Ramos (cell line): ENCODE data around the gene CHAD.

Source experiments
- in situ Hi-C: fragments of 300-500 bp; cut with MboI; formaldehyde crosslinking; loops from one replicate; pipeline ENCODE4 v1.14.3; 2022; ENCODE audit warnings: low sequenced_read_pairs; ENCODE audit not compliant: unreplicated experiment

The CHAD gene

GRCh38 chr17:50468304-50469207, at the start of gene CHAD:
TSS of gene CHAD (minus strand) at chr17:50468880. CDS start at chr17:50468813, 67 bp downstream.
- in situ Hi-C loops, result no loop called here

- in situ Hi-C loops, result no loop called here
Measured at GRCh38 chr17:50517504-50518383, 49.1 kb upstream of the CHAD start.

GRCh38 chr17:50517011-50517410, 48.3 kb upstream of the CHAD start:
- in situ Hi-C loops, result no loop called here

GRCh38 chr17:50514936-50515702, 46.4 kb upstream of the CHAD start:
- in situ Hi-C loops, result no loop called here

GRCh38 chr17:50514388-50514787, 45.7 kb upstream of the CHAD start:
- in situ Hi-C loops, result no loop called here

GRCh38 chr17:50513495-50513894, 44.8 kb upstream of the CHAD start:
- in situ Hi-C loops, result no loop called here

GRCh38 chr17:50511058-50511457, 42.4 kb upstream of the CHAD start:
- in situ Hi-C loops, result no loop called here

GRCh38 chr17:50508573-50509460, 40.1 kb upstream of the CHAD start:
- in situ Hi-C loops, result no loop called here

GRCh38 chr17:50507871-50508572, 39.3 kb upstream of the CHAD start, which contains the start of gene MYCBPAP:
TSS of gene MYCBPAP (plus strand) at chr17:50508439. CDS start at chr17:50508675, 236 bp downstream.
- in situ Hi-C loops, result no loop called here

- in situ Hi-C loops, result no loop called here
Measured at GRCh38 chr17:50506298-50506697, 37.6 kb upstream of the CHAD start.

GRCh38 chr17:50505591-50506130, 37.0 kb upstream of the CHAD start:
- in situ Hi-C loops, result no loop called here

GRCh38 chr17:50502301-50502990, 33.8 kb upstream of the CHAD start:
- in situ Hi-C loops, result no loop called here

- in situ Hi-C loops, result no loop called here
Measured at GRCh38 chr17:50501054-50501453, 32.4 kb upstream of the CHAD start.

GRCh38 chr17:50499721-50500120, 31.0 kb upstream of the CHAD start:
- in situ Hi-C loops, result no loop called here

GRCh38 chr17:50499270-50499669, 30.6 kb upstream of the CHAD start:
- in situ Hi-C loops, result no loop called here

- in situ Hi-C loops, result no loop called here
Measured at GRCh38 chr17:50498021-50498874, 29.6 kb upstream of the CHAD start.

GRCh38 chr17:50495918-50496317, 27.2 kb upstream of the CHAD start:
- in situ Hi-C loops, result no loop called here
